Measurements from ENCODE around the gene LIG1.

DNA sequence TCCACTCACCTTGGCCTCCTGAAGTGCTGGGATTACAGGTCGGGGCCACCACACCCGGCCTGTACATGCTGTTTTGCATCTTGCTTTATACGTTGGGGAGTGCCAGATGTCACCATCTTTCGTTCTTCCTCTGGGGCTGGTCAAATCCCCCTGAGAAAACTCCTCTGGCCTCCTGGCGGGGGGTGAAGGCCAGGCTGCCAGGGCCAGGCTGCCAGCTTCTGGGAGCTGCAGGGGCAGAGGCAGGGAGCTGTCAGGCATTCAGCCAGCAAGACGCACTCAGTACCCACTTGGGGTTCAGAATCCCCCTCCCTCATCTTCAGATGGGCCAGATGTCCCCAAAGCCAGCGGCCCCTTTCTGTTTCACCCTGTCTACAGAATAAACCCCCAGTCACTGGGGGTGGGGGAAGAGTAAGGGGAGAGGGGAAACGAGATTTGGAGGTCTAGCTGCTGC lies 16.4 kb upstream of the LIG1 start:
- TF ChIP-seq, protein P1, sequence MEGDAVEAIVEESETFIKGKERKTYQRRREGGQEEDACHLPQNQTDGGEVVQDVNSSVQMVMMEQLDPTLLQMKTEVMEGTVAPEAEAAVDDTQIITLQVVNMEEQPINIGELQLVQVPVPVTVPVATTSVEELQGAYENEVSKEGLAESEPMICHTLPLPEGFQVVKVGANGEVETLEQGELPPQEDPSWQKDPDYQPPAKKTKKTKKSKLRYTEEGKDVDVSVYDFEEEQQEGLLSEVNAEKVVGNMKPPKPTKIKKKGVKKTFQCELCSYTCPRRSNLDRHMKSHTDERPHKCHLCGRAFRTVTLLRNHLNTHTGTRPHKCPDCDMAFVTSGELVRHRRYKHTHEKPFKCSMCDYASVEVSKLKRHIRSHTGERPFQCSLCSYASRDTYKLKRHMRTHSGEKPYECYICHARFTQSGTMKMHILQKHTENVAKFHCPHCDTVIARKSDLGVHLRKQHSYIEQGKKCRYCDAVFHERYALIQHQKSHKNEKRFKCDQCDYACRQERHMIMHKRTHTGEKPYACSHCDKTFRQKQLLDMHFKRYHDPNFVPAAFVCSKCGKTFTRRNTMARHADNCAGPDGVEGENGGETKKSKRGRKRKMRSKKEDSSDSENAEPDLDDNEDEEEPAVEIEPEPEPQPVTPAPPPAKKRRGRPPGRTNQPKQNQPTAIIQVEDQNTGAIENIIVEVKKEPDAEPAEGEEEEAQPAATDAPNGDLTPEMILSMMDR (IDR thresholded peaks at IDR 0.05): no peak
- TF ChIP-seq POLR2A (IDR thresholded peaks at IDR 0.05) (no peak), EP300 (IDR thresholded peaks at IDR 0.05) (no peak), POLR2AphosphoS5 (IDR thresholded peaks at IDR 0.05) (no peak)
